ENCODE results near the gene RBM38.

Gene RBM38

DNA sequence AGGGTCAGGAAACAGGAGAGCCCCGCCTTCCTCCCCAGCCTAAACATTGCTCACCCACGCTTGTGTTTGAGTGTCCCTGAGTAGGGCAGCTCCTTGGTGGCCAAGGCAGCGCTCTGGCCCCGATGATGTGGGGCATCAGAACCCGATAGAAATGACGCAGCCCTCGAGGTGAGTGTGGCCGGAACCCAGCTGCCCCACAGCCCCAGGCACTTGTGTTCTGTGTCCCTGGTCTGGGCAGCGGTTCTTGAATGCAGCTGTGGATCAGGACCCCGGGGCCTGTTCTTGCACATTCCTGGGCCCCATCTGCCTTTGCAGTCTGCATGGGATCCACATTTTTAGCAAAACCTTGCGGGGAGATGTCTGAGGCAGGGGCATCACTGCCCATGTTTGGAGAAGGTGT is 12.8 kb downstream of the RBM38 start:
- DNase-seq, result no peak

DNA sequence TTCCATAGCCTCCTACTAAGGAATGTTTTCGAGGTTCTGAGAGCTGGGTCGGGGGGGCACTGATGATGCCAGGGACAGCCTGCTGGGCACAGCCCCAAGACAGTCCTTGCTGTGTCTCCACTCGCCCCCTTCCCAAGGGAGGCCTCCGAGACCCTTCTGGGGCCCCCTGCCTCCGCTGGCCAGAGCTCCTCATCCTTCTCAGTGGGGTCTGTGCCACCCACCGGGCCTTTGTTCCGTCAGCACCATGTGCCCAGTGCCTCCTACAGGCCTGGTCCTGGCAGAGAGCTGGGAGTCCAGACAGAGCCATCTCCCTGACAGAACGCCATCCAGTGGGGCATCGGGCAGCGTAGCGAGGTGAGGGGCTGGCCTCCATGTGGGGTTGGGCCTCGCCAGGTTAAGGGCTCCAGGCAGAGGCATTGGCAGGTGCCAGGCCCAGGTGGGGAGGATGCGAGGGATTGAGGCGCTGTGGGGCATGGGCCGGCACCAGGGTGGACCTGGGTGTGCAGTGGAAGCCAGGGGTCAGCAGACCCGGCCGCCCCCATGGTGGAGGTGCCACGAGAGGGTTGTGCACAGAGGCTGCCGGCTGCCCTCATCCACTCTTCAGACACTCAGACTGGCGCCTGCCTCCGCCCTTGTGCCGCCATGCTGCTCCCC is 13.3 kb downstream of the RBM38 start:
- DNase-seq, result no peak

DNA sequence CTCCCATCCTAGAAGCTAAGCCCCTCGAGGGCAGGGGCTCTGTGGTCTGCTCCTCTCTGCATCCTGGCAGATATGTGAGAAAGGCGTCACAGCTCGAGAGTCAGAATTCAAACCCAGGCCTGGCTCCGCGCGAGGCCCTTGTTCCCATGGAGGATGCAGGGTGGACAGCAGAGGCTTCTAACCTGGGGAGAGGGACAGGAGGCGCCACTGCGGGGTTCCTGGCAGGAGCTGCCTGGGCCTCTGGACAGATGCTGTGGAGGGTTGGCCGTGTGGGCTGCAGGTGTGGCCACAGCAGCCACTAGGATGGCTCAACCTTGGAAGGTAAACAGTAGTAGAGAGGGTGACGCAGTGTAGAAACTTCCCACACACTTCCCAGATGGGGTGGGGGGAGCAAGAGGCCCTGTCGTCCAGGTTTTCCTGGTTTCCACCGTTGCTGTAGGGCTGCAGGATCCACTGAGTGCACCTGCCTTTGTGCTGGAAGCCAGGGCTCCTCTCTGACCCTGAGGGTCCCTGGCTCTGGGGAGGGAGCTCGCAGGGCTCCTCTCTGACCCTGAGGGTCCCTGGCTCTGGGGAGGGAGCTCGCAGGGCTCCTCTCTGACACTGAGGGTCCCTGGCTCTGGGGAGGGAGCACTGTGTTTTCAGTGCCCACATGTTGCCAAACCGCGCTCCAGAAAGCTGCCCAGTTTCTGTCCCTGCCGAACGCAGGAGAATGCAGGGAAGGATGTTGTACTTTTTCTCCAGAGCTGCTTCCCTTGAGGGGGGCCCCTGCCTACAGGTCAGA is 14.2 kb downstream of the RBM38 start:
- no peak for DNase-seq

DNA sequence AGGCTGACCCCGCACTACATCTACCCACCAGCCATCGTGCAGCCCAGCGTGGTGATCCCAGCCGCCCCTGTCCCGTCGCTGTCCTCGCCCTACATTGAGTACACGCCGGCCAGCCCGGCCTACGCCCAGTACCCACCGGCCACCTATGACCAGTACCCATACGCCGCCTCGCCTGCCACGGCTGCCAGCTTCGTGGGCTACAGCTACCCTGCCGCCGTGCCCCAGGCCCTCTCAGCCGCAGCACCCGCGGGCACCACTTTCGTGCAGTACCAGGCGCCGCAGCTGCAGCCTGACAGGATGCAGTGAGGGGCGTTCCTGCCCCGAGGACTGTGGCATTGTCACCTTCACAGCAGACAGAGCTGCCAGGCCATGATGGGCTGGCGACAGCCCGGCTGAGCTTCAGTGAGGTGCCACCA is 16.4 kb downstream of the RBM38 start:
- no peak for DNase-seq

DNA sequence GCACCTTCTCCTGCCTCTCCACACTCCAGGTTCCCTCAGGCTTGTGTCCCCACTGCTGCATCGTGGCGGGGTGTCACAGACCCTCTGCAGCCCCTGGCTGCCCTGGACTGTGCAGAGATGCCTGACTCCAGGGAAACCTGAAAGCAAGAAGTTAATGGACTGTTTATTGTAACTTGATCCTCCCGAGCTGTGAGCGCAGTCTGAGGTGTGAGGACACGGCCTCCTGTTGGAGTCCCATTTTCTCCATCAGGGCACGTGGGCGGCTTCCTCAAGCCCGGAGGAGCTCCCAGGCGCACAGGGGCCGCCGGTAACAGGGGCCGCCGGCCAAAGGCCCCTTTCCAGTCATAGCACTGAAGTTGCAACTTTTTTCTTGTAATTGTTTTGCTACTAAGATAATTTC is 16.9 kb downstream of the RBM38 start:
- DNase-seq, result no peak

DNA sequence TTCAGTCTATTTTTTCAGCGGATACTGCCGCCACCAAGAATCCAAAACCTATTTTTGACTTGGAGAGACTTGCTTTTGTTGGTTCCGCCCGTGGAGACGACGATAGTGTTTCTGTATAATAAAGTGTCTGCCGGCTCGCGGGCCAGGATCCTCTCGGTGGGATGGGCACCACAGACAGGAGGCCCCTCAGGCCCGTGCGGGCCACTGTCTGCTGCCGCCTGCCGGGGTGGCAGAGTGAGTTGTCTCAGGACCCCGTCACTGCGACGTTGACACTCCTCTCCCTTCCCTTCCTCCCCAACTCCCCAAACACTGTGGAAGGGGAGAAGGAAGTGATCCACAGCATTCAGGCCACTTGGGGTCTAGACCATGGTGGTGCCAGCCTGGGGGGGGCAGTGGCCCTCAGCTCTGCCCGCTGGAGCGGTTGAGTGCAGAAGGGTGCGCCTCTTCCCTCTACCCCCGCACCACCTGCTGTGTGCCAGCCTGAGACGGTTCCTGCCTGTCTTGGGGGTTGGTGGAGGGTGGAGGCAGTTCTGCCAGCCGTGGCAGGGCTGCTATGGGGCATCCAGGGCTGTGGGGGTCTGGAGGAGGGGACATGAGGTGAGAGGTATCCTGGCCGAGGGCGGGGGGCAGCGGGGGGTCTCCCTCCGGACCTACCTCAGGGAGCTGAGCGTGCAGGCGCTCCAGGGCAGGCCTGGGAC is 17.5 kb downstream of the RBM38 start:
- no peak for DNase-seq

DNA sequence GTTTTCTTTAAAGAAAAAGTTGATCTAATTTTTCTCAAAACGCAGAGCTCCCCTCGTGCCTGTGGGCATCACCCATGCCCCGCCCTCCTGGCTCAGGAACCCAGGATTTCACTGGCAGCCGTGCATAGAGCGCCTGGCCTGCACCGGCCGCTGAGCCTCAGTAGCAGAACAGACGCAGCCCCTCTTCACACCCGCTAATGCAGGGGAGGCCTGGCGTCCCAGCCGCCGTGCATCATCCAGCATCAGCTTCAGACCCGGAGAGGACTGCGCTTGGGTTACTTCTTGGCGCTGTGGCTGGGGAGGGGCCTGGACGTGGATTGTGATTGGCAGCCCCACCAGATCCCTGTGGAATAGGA is 18.1 kb downstream of the RBM38 start:
- DNase-seq, result no peak

DNA sequence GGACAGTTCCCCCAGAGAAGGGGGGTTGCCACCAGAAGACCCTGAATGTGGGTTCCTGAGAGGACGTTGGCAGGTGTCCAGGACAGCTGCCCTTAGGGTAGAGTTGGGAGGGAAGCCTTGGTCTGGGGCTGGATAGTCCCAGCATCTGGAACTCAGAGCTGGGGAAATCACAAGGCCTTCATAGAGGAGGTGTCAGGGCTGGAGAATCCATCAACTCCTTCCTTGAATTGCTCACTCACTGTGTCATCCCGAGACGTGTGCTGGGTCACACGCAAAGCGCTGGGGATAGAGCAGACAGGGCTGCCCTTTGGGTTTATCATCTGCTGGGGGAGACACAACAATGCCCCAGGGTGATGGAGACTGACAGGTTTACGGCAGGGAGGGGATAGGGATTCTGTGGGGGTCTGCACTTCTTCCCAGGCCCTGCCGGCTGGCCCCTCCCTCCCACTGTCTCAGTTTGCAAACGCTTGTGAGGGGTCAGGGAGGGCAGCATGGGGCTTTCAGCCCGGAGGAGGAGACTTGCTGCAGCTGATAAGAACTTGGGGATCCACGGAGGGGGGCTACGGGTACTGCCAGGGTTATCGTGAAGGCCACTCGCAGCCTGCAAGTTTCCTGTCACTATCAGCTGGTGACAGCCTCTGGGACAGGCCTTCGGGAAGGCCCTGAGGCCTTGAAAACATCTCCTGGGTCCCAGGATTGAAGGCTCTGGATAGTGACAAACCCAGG is 18.6 kb downstream of the RBM38 start:
- DNase-seq, result peak; percentile 95

DNA sequence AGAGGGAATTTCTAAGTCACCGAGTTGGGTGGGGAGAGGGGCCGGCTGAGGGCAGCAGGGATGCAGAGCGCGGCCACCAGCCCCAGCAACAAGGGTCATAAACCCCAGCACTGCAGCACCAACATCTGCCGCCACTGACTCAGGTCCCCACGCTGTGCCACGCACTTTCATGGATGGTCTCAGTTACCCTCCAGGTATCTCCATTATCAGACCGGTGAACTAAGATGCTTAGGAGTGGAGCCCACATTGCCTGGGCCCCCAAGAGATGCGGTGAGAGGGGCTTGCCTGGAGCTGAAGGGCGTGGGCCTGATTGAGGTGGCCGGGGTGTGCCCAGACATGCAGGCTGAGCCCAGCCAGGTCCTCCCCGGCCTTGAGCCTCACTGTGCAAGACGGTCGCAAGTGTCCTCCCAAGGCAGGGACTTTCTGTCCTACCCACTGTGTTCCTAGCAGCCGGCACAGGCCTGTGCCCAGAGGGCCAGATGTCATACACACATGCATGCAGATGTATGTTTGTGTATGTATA is 19.3 kb downstream of the RBM38 start:
- DNase-seq, result peak; percentile 45

DNA sequence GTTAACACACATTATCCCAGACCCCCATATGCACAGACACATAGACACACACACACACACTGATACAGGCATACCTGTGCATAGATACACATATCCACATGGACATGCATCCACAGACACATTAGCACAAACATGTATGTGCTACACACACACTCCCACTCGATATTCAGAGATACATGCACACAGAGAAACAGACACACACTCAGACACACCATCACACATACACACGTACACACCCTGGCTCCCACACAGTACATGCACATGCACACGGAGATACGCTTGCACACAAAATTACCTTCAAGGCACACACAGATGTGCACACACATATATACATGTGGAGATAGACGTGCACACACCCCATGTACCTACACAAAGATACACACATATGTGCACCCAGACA is 19.7 kb downstream of the RBM38 start:
- DNase-seq, result no peak

DNA sequence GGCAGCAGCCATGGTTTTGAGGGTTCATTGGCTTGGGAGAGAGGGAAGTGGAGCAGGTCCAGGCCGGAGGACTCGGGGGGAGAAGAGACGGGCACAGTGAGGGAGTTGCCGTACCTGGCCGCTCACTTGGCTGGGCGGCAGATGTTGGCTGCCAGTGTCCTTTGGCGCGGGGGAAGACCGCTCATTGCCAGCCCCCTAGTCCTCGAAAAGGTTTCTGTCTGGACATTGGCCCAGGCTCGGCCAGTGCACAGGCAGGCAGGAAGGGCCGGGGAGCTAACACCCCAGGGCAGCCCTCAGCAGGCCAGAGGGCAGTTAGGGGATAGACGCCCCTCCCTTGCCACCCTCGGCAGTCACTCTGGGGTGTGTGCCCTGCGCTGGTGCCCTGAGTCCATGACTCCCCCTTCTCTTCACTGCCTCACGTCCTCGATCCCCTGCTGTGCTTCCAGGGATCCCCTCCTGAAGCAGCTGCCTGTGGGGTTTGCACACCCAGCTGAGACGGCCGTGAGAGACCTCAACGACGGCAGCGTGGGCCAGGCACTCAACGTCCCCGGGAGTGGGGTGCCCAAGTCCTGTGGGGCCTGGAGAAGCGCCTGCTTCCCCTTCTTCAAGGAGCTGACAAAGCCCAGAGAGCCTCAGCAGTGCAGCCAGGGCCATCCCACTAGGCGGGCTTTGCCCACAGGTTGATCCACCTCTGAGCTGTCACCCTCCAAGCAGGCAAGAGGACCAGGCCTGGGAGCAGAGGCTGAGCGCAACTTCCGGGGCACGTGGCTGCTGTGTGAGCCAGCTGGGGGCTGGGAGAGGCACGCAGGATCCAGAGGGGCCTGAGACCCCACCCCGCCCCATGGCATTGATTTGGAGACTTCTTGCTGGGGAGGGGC is 20.4 kb downstream of the RBM38 start:
- no peak for DNase-seq

DNA sequence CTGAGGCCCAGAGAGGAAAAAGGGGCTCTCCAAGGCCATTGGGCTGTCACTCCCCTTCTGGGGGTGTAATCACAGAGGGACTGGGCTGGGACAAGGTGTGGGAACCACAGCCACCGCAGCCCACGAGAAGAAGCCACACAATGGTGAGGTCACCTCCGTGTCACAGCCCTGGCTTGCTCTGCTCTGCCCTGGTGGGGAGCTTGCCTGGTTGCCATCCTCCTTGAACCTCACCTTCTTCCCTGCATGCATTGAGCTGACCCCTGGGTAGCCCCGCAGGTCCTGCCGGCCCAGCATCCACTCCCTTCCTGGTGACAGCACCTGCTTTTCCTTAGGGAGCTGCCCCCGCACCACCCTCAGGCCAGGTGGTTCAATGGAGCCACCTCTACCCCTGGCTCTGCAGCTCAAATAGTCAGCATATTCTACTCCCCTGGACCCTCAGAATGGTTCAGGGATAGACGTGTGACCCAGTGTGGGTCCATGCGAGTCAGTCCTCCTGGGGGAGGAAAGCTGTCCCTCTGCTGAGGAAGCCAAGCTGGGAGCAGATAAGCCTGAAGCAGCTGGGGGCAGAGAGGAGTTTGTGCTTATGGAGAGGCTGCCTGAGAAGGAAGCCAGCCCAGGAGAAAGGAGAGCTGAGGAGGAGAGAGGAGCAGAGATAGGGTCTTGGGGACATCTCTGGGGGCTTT is 21.3 kb downstream of the RBM38 start:
- peak; percentile 58 for DNase-seq

DNA sequence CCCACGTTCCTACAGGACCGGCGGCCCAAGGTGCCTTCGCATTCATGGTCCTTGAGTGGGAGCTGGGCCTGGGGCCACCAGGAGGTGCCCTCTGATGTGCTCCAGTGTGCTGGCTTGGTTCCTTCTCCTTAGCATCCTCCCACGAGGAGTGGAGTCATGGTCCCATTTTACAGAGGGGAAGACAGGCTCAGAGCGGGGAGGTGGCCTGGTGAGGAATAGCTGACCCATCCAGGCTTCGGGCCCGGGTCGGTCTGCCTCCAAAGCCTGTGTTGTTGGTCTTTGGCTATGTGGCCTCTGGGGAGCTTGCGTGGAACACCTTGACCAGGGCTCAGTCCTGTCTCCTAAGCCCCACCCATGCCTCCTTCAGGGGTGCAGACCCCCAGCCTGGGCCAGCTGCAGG is 22.8 kb downstream of the RBM38 start:
- no peak for DNase-seq

DNA sequence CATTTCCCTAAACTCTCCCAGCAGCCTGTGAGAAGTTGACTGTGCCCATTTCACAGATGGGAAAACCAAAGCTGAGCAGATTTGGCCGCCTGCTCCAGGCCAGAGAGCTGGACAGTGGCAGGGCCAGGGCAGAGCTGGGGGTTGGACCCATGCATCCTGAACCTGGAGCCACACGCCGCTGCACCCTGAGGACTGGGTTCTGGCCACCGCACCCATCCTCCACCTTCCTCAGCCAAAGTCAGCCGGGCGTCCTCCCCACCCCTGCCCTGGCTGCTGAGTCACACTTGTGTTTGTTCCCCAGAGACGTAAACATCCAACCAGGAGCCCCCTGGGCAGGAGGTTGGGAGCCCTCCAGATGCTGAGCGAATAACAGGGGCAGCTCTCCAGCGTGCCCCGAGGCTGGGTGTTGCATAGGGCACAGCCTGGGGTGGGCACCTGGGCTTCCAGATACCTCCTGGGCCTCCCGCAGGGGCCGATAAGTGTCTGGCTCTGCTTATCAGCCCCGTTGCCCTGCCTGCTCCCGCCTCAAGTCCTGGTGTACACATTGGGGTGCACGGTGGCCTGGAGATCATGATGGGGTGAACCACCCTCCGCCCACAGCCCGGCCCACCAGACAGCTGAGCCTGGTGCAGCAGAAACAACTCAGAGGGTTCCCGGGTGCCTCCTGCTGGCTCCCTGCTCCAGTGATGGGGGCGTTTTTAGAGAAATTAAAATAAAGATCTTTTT is 23.8 kb downstream of the RBM38 start:
- peak; percentile 97 for DNase-seq

DNA sequence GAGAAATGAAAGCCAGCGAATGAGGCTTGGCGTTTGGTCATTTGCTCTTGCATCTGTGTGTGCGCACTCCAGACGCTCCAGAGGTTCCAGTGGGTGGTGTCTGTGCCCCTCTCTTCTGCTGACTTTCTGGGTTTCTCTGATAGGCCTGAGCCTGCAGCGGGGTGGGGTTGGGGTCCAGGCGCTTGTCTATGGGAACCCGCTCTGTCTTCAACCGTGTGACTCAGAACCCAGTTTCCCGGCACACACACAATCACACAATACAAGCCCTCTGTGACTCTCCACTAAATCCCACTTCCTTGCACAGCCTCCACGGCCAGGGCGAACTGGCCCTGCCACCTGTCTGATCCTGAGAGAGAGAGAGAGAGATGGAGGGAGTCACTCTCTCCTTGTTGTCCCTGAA is 24.6 kb downstream of the RBM38 start:
- DNase-seq, result peak; percentile 40

DNA sequence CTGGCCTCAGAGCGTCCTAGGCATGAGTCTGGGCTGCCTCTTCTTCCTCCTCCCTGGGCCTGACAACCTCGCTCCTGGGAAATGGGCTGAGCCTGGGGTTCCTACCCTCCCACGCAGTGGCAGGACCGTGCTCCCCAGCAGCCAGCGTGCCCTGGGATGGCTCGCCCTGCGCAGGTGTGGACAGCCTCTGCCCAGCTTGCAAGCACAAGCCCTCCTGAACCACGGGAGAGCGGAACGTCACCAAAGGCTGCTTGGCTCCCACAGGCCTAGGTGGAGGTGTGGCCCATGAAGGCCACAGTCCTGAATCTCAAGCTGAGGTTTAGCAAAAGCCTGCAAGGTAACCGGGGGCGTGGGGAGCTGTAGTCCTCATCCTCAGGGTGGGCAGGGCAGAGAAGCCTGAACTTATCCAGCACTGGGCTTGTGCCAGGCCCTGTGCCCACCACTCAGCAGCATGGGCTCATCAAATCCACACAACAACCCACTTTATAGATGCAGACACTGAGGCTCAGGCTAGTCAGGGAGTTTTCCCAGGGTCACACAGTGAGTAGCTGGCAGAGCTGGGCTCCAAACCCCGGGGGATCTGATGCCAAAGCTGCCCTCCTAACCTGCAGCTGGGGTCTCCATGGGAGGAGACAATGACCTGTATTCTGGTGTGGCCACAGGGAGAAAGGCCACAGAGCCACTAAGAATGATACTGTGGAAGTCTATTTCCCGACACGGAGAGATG is 25.3 kb downstream of the RBM38 start:
- no peak for DNase-seq

DNA sequence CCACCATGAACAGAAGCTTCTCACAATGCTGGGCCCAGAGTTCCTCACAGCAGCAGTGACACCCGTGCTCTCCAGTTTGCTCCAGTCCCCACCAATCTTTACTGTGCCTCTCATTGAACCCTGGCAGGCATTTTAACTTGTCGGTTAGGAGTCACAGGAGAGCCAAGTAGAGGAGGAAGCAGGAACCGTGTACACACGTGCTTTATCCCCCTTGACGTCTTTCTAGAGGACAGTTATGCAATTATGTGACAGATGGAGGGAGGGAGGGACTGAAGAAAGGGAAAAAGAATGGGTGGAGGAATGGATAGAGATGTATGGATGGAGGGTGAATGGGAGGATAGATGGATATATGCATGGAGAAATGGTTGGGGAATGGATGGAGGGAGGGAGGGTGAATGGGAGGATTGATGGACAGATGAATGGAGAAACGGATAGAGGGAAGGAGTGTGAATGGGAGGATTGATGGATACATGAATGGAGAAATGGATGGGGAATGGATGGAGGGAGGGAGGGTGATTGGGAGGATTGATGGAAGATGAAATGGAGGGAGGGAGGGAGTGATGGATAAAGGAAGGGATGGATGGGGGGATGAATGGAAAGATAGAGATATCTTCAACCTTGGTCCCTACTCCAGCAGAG is 26.0 kb downstream of the RBM38 start:
- DNase-seq, result no peak

DNA sequence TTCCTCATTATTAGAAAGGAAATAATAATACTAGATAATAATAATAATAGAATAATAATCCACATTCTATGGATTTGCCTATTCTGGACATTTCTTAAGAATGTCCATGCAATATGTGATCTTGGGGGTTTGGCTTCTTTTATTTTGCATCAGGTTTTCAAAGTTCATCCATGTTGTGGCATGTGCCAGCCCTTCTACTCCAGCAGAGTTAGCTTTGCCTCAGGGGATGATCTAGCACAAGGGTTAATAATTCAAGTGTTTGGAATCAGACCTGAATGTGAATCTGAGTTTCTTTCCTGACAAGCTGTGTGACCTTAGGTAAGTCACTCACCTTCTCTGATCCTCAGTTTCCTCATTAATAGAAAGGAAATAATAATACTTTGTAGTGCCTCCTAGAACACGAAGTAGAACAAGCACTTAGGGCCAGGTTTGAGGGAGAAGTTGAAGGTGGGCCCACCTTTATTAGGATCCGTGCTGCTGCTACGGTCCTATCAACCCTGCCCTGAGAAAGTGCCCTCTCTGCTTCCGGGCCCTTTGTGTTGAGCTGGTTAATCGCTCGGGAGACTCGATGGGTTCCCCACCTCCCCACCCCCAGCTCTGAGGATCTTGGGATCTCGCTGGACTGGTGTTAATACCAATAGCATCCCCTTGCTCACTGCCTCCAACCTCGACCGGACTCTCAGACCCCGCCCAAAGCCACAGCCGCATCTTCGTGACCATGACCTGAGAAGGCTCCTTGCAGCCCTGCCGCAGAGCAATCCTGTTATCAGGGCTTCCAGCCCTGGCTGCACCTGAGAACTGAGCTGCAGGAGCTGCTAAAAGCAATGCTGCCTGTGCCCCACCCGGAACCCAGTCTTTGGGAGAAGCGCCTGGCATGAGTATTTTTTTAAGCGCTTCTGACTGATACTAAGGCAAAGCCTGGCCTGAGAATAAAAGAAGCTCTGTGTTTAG is 26.9 kb downstream of the RBM38 start:
- peak; percentile 71 for DNase-seq
